HepG2 (cell line): ENCODE results near the gene CD164L2. TPM values are rescaled to one million over a fixed set of nuclear protein-coding genes. Genes with fewer than 3 reads are reported as not detected.

Experiments used
- ARID3A ChIP-seq: IDR thresholded peaks from 2 replicates; pipeline ENCODE4 v1.6.1; 2012; ENCODE audit warnings: low read depth, low read length, improper control_type of control experiment
- ARID5B ChIP-seq: IDR thresholded peaks from 2 replicates; pipeline ENCODE4 v1.4.0; 2020; ENCODE audit warnings: mild to moderate bottlenecking, missing genetic modification reagents
- CHD4 ChIP-seq: fragments of 200-600 bp; sonication (generic); IDR thresholded peaks from 2 replicates; pipeline ENCODE4 v1.7.0; 2017; ENCODE audit warnings: mild to moderate bottlenecking, low read length, borderline replicate concordance
- GPN1 ChIP-seq: sonication (generic); formaldehyde crosslinking; IDR thresholded peaks from 2 replicates; pipeline ENCODE4 v1.5.1; 2020; ENCODE audit warnings: missing genetic modification reagents, borderline replicate concordance
- IKZF5 ChIP-seq: IDR thresholded peaks from 2 replicates; pipeline ENCODE4 v1.6.1; 2018; ENCODE audit warnings: missing genetic modification reagents, mild to moderate bottlenecking, missing compliant biosample characterization
- RNF219 ChIP-seq: sonication (generic); formaldehyde crosslinking; IDR thresholded peaks from 2 replicates; pipeline ENCODE4 v1.5.0; 2020; ENCODE audit warnings: mild to moderate bottlenecking, missing genetic modification reagents
- SAFB2 ChIP-seq: sonication (generic); formaldehyde crosslinking; IDR thresholded peaks from 2 replicates; pipeline ENCODE4 v1.5.1; 2020; ENCODE audit warnings: missing genetic modification reagents, low read depth, mild to moderate bottlenecking, borderline replicate concordance
- THAP9 ChIP-seq: sonication (generic); formaldehyde crosslinking; IDR thresholded peaks from 2 replicates; pipeline ENCODE4; 2020; ENCODE audit warnings: missing genetic modification reagents, mild to moderate bottlenecking, borderline replicate concordance
- TOPORS ChIP-seq: sonication (generic); formaldehyde crosslinking; IDR thresholded peaks from 2 replicates; pipeline ENCODE4 v1.8.0; 2023; ENCODE audit warnings: mild to moderate bottlenecking, missing genetic modification reagents
- YEATS2 ChIP-seq: sonication (generic); formaldehyde crosslinking; IDR thresholded peaks from 2 replicates; pipeline ENCODE4 v1.4.0; 2020; ENCODE audit warnings: missing genetic modification reagents, borderline replicate concordance
- ZEB1 ChIP-seq: IDR thresholded peaks from 2 replicates; pipeline ENCODE4 v1.6.1; 2012; ENCODE audit warnings: mild to moderate bottlenecking, low read depth, inconsistent platforms; ENCODE audit not compliant: insufficient replicate concordance
- ZNF710 ChIP-seq: sonication (generic); formaldehyde crosslinking; IDR thresholded peaks from 2 replicates; pipeline ENCODE4 v1.5.0; 2020; ENCODE audit warnings: mild to moderate bottlenecking, missing genetic modification reagents, borderline replicate concordance
- ZSCAN25 ChIP-seq: sonication (generic); formaldehyde crosslinking; IDR thresholded peaks from 2 replicates; pipeline ENCODE4 v1.8.0; 2022; ENCODE audit warnings: mild to moderate bottlenecking, missing genetic modification reagents
- polyA plus RNA-seq, 8 experiments: library from polyadenylated mRNA; depleted of rRNA in 3 of 8; stranded (reverse) in 7 of 8; unstranded in 1 of 8; fragments of >200 nt; fragmentation: Illumina TruSeq in 4 of 8; extraction: Trizol in 4 of 8; gene quantifications; 2 replicates each; pipeline versions ENCODE4 v1.2.1 to v1.2.3, GENCODE V29; 2011 to 2016; ENCODE audit warnings: low read depth in 4 of 8, missing spikeins in 1 of 8, mixed read lengths in 1 of 8; ENCODE audit not compliant: insufficient read depth in 1 of 8
- total RNA-seq, 5 experiments: library from RNA; depleted of rRNA; stranded (reverse); fragments of >200 nt; fragmentation: Illumina TruSeq; extraction: Trizol; gene quantifications; 2 replicates each; pipeline ENCODE4 v1.2.3, GENCODE V29; 2016; ENCODE audit warnings: low read depth in 1 of 5

Gene CD164L2
- total and polyA plus RNA-seq, 2 of the 13 experiments (the other 11 are each of a cell fraction or from before 2014, with no cell fraction given), result not detected

GRCh38 chr1:27341525-27342252 lies 41.4 kb downstream of the CD164L2 start, which contains the start of gene SYTL1 (continued):
- TF ChIP-seq ARID3A, result no peak
- TF ChIP-seq ZEB1, result peak; percentile 40
- no peak for TF ChIP-seq IKZF5 (CRISPR knock-in tag)
- TF ChIP-seq ARID5B (CRISPR knock-in tag), result no peak
- TF ChIP-seq ZSCAN25 (CRISPR knock-in tag), result peak; percentile 70; the same call in 1 of the 2 replicates
- no peak for TF ChIP-seq GPN1
- no peak for TF ChIP-seq THAP9 (CRISPR knock-in tag)
- TF ChIP-seq ZNF710, result no peak
- TF ChIP-seq TOPORS (CRISPR knock-in tag), result no peak
- TF ChIP-seq YEATS2 (CRISPR knock-in tag), result peak; percentile 62; the same call in 1 of the 2 replicates
- TF ChIP-seq CHD4, result no peak
- 0 out of 2 replicates have a peak, but pooled peaks have one; percentile 52 for TF ChIP-seq SAFB2 (CRISPR knock-in tag)
- no peak for TF ChIP-seq RNF219
